NCI-H748 (cell line): Measurements from ENCODE around the gene GYG2.
"Not testable (repeated sequence)": the region's sequence is repeated elsewhere in the genome, so short reads cannot be mapped to it uniquely, and the experiment has no call there.

ENCODE experiments used
- DNase-seq: peaks from one replicate; lab custom pipeline; 2025; ENCODE audit not compliant: unreplicated experiment; lab: John Stamatoyannopoulos, UW

Gene GYG2

GRCh38 chrX:2867206-2867605 is 38.5 kb downstream of the GYG2 start:
- DNase-seq, result no peak

- no peak for DNase-seq
These were observed 41.9 kb downstream of the GYG2 start for GRCh38 chrX:2870650-2871049.

- no peak for DNase-seq
These were observed 43.1 kb downstream of the GYG2 start for GRCh38 chrX:2871831-2872230.

GRCh38 chrX:2872671-2873277 is 44.0 kb downstream of the GYG2 start:
- no peak for DNase-seq

- DNase-seq, result no peak
These were observed 45.7 kb downstream of the GYG2 start for GRCh38 chrX:2874222-2875135.

- DNase-seq, result no peak
These were observed 46.4 kb downstream of the GYG2 start for GRCh38 chrX:2875136-2875481.

- peak; percentile 7 for DNase-seq
These were observed 47.2 kb downstream of the GYG2 start for GRCh38 chrX:2875798-2876399.

- DNase-seq, result no peak
These were observed 49.8 kb downstream of the GYG2 start for GRCh38 chrX:2878563-2878962.

- DNase-seq, result no peak
These were observed 50.9 kb downstream of the GYG2 start for GRCh38 chrX:2879670-2880069.

- no peak for DNase-seq
These were observed 55.0 kb downstream of the GYG2 start for GRCh38 chrX:2883770-2884169.

GRCh38 chrX:2888309-2888708 is 59.6 kb downstream of the GYG2 start:
- no peak for DNase-seq

GRCh38 chrX:2889045-2889605 is 60.4 kb downstream of the GYG2 start:
- no peak for DNase-seq

GRCh38 chrX:2889706-2890490 is 61.2 kb downstream of the GYG2 start:
- DNase-seq, result peak; percentile 43

GRCh38 chrX:2890536-2891460 is 62.1 kb downstream of the GYG2 start:
- not testable (repeated sequence) for DNase-seq

- no peak for DNase-seq
These were observed 64.1 kb downstream of the GYG2 start for GRCh38 chrX:2892816-2893215.

- peak; percentile 37 for DNase-seq
These were observed 66.2 kb downstream of the GYG2 start for GRCh38 chrX:2894885-2895292.

GRCh38 chrX:2897311-2897689 is 68.6 kb downstream of the GYG2 start:
- no peak for DNase-seq

- peak; percentile 76 for DNase-seq
These were observed 69.2 kb downstream of the GYG2 start for GRCh38 chrX:2897690-2898623.
